GM18526 (cell line): ENCODE measurements around the gene EFNA3.

ENCODE experiments used
- POLR2A ChIP-seq: IDR thresholded peaks from 3 replicates; pipeline ENCODE4 v1.6.1; 2011; ENCODE audit not compliant: insufficient read length; ENCODE audit errors: extremely low read depth

Gene EFNA3

GRCh38 chr1:155042789-155043188 lies 35.8 kb upstream of the EFNA3 start:
- TF ChIP-seq POLR2A = no peak

- TF ChIP-seq POLR2A = no peak
Observed at GRCh38 chr1:155043301-155043702, 35.3 kb upstream of the EFNA3 start.

- no peak for TF ChIP-seq POLR2A
Observed at GRCh38 chr1:155043793-155044192, 34.8 kb upstream of the EFNA3 start.

- TF ChIP-seq POLR2A = no peak
Observed at GRCh38 chr1:155044365-155044764, 34.3 kb upstream of the EFNA3 start.

- no peak for TF ChIP-seq POLR2A
Observed at GRCh38 chr1:155044812-155045657, 33.6 kb upstream of the EFNA3 start.

GRCh38 chr1:155048449-155049334 lies 29.9 kb upstream of the EFNA3 start:
- TF ChIP-seq POLR2A = no peak

GRCh38 chr1:155049651-155050559 lies 28.7 kb upstream of the EFNA3 start:
- TF ChIP-seq POLR2A = no peak

- TF ChIP-seq POLR2A = peak; percentile 40
Observed at GRCh38 chr1:155050560-155051341, 27.9 kb upstream of the EFNA3 start, which contains the start of gene ADAM15. ADAM15 (plus strand) TSS chr1:155051316; CDS start chr1:155051387, 71 bp downstream.

- no peak for TF ChIP-seq POLR2A
Observed at GRCh38 chr1:155051342-155051776, 27.3 kb upstream of the EFNA3 start.

GRCh38 chr1:155051777-155052398 lies 26.7 kb upstream of the EFNA3 start:
- no peak for TF ChIP-seq POLR2A

GRCh38 chr1:155052439-155053395 lies 25.9 kb upstream of the EFNA3 start:
- TF ChIP-seq POLR2A = no peak

GRCh38 chr1:155053531-155054105 lies 25.0 kb upstream of the EFNA3 start:
- TF ChIP-seq POLR2A = no peak
